Bronchial epithelial cell (primary cell): Measurements from ENCODE around the gene DDX27. TPM values are rescaled to one million over a fixed set of nuclear protein-coding genes. Genes with fewer than 3 reads are reported as not detected.

Experiments
- DNase-seq: peaks from one replicate; pipeline ENCODE4 v3.0.0-alpha.2; 2010; ENCODE audit warnings: low read depth
- FAIRE-seq: peaks from 2 replicates; lab custom pipeline; 2011; peaks lifted over from hg19 to GRCh38; lab: Jason Lieb, UNC
- H3K27me3 ChIP-seq: 2 replicates; pipeline ENCODE4 v1.5.1; 2011; ENCODE audit warnings: low read length; ENCODE audit not compliant: control insufficient read depth, insufficient read depth
- H3K36me3 ChIP-seq: 2 replicates; pipeline ENCODE4 v1.5.1; 2011; ENCODE audit warnings: low read length; ENCODE audit not compliant: control insufficient read depth, insufficient read depth
- H3K4me3 ChIP-seq: 2 replicates; pipeline ENCODE4 v1.5.1; 2011; ENCODE audit warnings: mild to moderate bottlenecking, low read depth, low read length, control low read depth
- CTCF ChIP-seq: IDR thresholded peaks from 2 replicates; pipeline ENCODE4 v1.5.1; 2011; ENCODE audit warnings: mild to moderate bottlenecking, moderate library complexity, low read length, control low read depth, inconsistent platforms; ENCODE audit not compliant: insufficient read depth, severe bottlenecking
- total RNA-seq: library from RNA; depleted of rRNA; stranded (reverse); fragments of >200 nt; gene quantifications from 2 replicates; pipeline ENCODE4 v1.2.1, GENCODE V29; 2014

DDX27 gene
- total RNA-seq, 1 donor from 2014 or later = 49.8 TPM

- no peak for DNase-seq
- H3K27me3 ChIP-seq = no peaks in the 10 kb centered on the region
Measured at GRCh38 chr20:49199729-49200293, 19.4 kb upstream of the DDX27 start.

DNA sequence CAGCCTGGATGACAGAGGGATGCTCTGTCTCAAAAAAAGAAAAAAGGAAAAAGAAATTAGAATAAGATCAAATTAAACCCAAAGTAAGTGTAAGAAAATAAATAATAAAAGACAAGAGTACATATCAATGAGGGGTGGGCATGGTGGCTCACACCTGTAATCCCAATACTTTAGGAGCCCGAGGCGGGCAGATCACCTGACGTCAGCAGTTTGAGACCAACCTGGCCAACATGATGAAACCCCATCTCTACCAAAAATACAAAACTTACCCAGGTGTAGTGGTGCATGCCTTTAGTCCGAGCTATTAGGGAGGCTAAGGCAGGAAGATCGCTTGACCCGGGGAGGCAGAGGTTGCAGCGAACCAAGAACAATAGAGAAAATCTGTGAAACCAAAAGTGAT, 16.2 kb upstream of the DDX27 start:
- no peak for FAIRE-seq
- Histone ChIP-seq H3K4me3 (no peak overlapping the region), H3K27me3 (no peaks in the 10 kb centered on the region), H3K36me3 (no peaks in the 10 kb centered on the region)
- TF ChIP-seq CTCF = no peak
- DNase-seq = no peak

More at GRCh38 chr20:49199729-49200293, 19.4 kb upstream of the DDX27 start:
- FAIRE-seq = no peak
- Histone ChIP-seq H3K36me3 (no peaks in the 10 kb centered on the region), H3K4me3 (no peak overlapping the region)
- TF ChIP-seq CTCF = no peak

- no peak overlapping the region for H3K4me3 ChIP-seq
- H3K36me3 ChIP-seq = no peaks in the 10 kb centered on the region
- FAIRE-seq = no peak
- no peaks in the 10 kb centered on the region for H3K27me3 ChIP-seq
- no peak for TF ChIP-seq CTCF
- DNase-seq = no peak
Measured at GRCh38 chr20:49203746-49204145, 15.5 kb upstream of the DDX27 start.

- no peak for FAIRE-seq
- H3K36me3 ChIP-seq = no peaks in the 10 kb centered on the region
- TF ChIP-seq CTCF = no peak
- DNase-seq = no peak
- no peaks in the 10 kb centered on the region for H3K27me3 ChIP-seq
- no peak overlapping the region for H3K4me3 ChIP-seq
Measured at GRCh38 chr20:49207076-49207475, 12.1 kb upstream of the DDX27 start.

- no peak for TF ChIP-seq CTCF
- Histone ChIP-seq H3K4me3 (no peak overlapping the region), H3K36me3 (no peaks in the 10 kb centered on the region), H3K27me3 (no peaks in the 10 kb centered on the region)
- DNase-seq = no peak
- no peak for FAIRE-seq
Measured at GRCh38 chr20:49210101-49210756, 9.0 kb upstream of the DDX27 start.

- Histone ChIP-seq H3K27me3 (no peaks in the 10 kb centered on the region), H3K36me3 (no peaks in the 10 kb centered on the region), H3K4me3 (no peak overlapping the region)
- no peak for TF ChIP-seq CTCF
- FAIRE-seq (no peak), DNase-seq (no peak)
Measured at GRCh38 chr20:49210757-49211110, 8.5 kb upstream of the DDX27 start.
